Kidney (tissue), 14 donors: ENCODE results near the gene UBE3C. TPM values are rescaled to one million over a fixed set of nuclear protein-coding genes. Genes with fewer than 3 reads are reported as not detected.
A peak's percentile ranks its signal among the peaks of the same experiment; 100 is the strongest.

ENCODE experiments used
- DNase-seq, 5 donors: peaks; one replicate each; pipeline ENCODE4 v3.0.0-alpha.2; 2013 to 2020
- FAIRE-seq: peaks from 2 replicates; lab custom pipeline; 2012; peaks lifted over from hg19 to GRCh38; lab: Jason Lieb, UNC
- H3K27ac ChIP-seq, 2 donors: one replicate each; pipeline ENCODE4 v1.7.0; 2013; ENCODE audit warnings: low read depth in 2 of 2, low read length in 2 of 2, inconsistent platforms in 1 of 2
- H3K27me3 ChIP-seq: one replicate; pipeline ENCODE4 v1.7.1; 2013; ENCODE audit warnings: low read length, inconsistent platforms; ENCODE audit not compliant: control insufficient read depth, insufficient read depth
- H3K36me3 ChIP-seq, 3 donors: one replicate each; pipeline versions ENCODE4 v1.7.0 to v1.7.1; 2013; ENCODE audit warnings: low read length in 3 of 3, control low read depth in 1 of 3, inconsistent platforms in 1 of 3; ENCODE audit not compliant: insufficient read depth in 3 of 3, control insufficient read depth in 2 of 3
- H3K4me1 ChIP-seq, 3 donors: one replicate each; pipeline versions ENCODE4 v1.7.0 to v1.7.1; 2013; ENCODE audit warnings: low read length in 3 of 3, inconsistent platforms in 1 of 3, low read depth in 1 of 3; ENCODE audit not compliant: control insufficient read depth in 2 of 3, insufficient read depth in 2 of 3
- H3K4me3 ChIP-seq, 3 donors: one replicate each; pipeline versions ENCODE4 v1.7.0 to v1.8.1; 2013; ENCODE audit warnings: low read length in 3 of 3, control low read depth in 1 of 3, inconsistent platforms in 1 of 3
- H3K9ac ChIP-seq, 3 donors: one replicate each; pipeline versions ENCODE4 v1.7.0 to v1.7.1; 2013; ENCODE audit warnings: low read length in 3 of 3, control low read depth in 1 of 3, inconsistent platforms in 1 of 3
- H3K9me3 ChIP-seq, 3 donors: one replicate each; pipeline versions ENCODE4 v1.7.0 to v1.7.1; 2013; ENCODE audit warnings: low read length in 3 of 3, control low read depth in 1 of 3, inconsistent platforms in 1 of 3; ENCODE audit not compliant: control insufficient read depth in 2 of 3, insufficient read depth in 1 of 3
- CTCF ChIP-seq: IDR thresholded peaks from 3 replicates; pipeline ENCODE4 v1.5.1; 2012; ENCODE audit warnings: mild to moderate bottlenecking, moderate library complexity, borderline replicate concordance; ENCODE audit not compliant: insufficient read depth; ENCODE audit errors: extremely low read depth
- intact Hi-C: fragments of 100-400 bp; cut with DNase I; formaldehyde crosslinking; loops from one replicate; pipeline ENCODE4 v1.11.1; 2022
- polyA plus RNA-seq: library from polyadenylated mRNA; stranded (reverse); fragments of 350-450 nt; fragmentation: Illumina TruSeq; extraction: RNeasy Lipid Tissue Mini Kit (QIAGEN cat#74804); gene quantifications from one replicate; pipeline ENCODE4 v1.2.3, GENCODE V29; 2014; ENCODE audit warnings: low read depth, low replicate concordance; ENCODE audit not compliant: insufficient read depth
- total RNA-seq: library from RNA; stranded (reverse); fragmentation: NEBNext Ultra II Directional; extraction: Animal tissue kit (Norgen Biotek cat#: 25700); gene quantifications from one replicate; pipeline ENCODE4 v1.2.1, GENCODE V29; 2021
- donor health status: control.
- donor health status: control.
- donor health status: control.
- donor health status: control.
- donor health status: control.
- donor health status: DM: yes; HTN: yes; CAD: no.
- donor health status: Normal renal cell carcinoma (clear cell type).

Gene UBE3C
- total and polyA plus RNA-seq, 2 donors from 2014 or later: 20.9 to 58.5 TPM

GRCh38 chr7:157219154-157219553 lies 80.4 kb downstream of the UBE3C start:
- Histone ChIP-seq H3K9ac (no peak overlapping the region), H3K4me3 (no peak overlapping the region), H3K36me3 (peaks cover 0 to 18% (median 11%) of the 10 kb centered on the region in 3 donors), H3K9me3 (no peaks in the 10 kb centered on the region), H3K27ac (no peak overlapping the region), H3K27me3 (no peaks in the 10 kb centered on the region), H3K4me1 (no peaks in the 10 kb centered on the region)
- intact Hi-C loops: no loop called here
- DNase-seq (no peak), FAIRE-seq (no peak)
- TF ChIP-seq CTCF: no peak

GRCh38 chr7:157220916-157221569 lies 82.3 kb downstream of the UBE3C start:
- intact Hi-C loops: no loop called here
- DNase-seq (no peak), FAIRE-seq (no peak)
- Histone ChIP-seq H3K9me3 (no peaks in the 10 kb centered on the region), H3K27me3 (no peaks in the 10 kb centered on the region), H3K36me3 (peaks cover 0 to 18% (median 17%) of the 10 kb centered on the region in 3 donors), H3K27ac (no peak overlapping the region), H3K9ac (no peak overlapping the region), H3K4me3 (no peak overlapping the region), H3K4me1 (no peaks in the 10 kb centered on the region)
- TF ChIP-seq CTCF: no peak

GRCh38 chr7:157222687-157223086 lies 84.0 kb downstream of the UBE3C start:
- no peak for FAIRE-seq
- H3K36me3 ChIP-seq: peaks cover 0 to 16% (median 15%) of the 10 kb centered on the region in 3 donors
- no peak overlapping the region for H3K4me3 ChIP-seq

More at GRCh38 chr7:157222687-157223086, 84.0 kb downstream of the UBE3C start:
- Histone ChIP-seq H3K4me1 (no peaks in the 10 kb centered on the region), H3K9me3 (no peaks in the 10 kb centered on the region), H3K9ac (no peak overlapping the region), H3K27ac (no peak overlapping the region), H3K27me3 (no peaks in the 10 kb centered on the region)
- no peak for TF ChIP-seq CTCF
- peak in 4 of 5 donors; percentile 41 to 45 (median 44) for DNase-seq
- intact Hi-C loops: no loop called here
